BLaER1 (cell line): ENCODE data around the gene LCMT2.
"Not testable (repeated sequence)": the region's sequence is repeated elsewhere in the genome, so short reads cannot be mapped to it uniquely, and the experiment has no call there.

ENCODE experiments used
- H3K27ac ChIP-seq: shearing (Covaris generic); formaldehyde crosslinking; 2 replicates; pipeline ENCODE4 v1.8.1; 2022
- H3K27me3 ChIP-seq: shearing (Covaris generic); formaldehyde crosslinking; 2 replicates; pipeline ENCODE4 v1.8.1; 2022
- H3K36me3 ChIP-seq: shearing (Covaris generic); formaldehyde crosslinking; 2 replicates; pipeline ENCODE4 v1.8.1; 2022
- H3K4me1 ChIP-seq: shearing (Covaris generic); formaldehyde crosslinking; 2 replicates; pipeline ENCODE4 v1.8.1; 2022
- H3K4me2 ChIP-seq: shearing (Covaris generic); formaldehyde crosslinking; 2 replicates; pipeline ENCODE4 v1.8.1; 2022
- H3K4me3 ChIP-seq: shearing (Covaris generic); formaldehyde crosslinking; 2 replicates; pipeline ENCODE4 v1.8.1; 2022
- H3K9ac ChIP-seq: shearing (Covaris generic); formaldehyde crosslinking; 2 replicates; pipeline ENCODE4 v1.8.1; 2022
- H3K9me3 ChIP-seq: shearing (Covaris generic); formaldehyde crosslinking; 2 replicates; pipeline ENCODE4 v1.8.1; 2022
- H4K20me1 ChIP-seq: shearing (Covaris generic); formaldehyde crosslinking; 2 replicates; pipeline ENCODE4 v1.8.1; 2022
- Cebpa-rat ChIP-seq: shearing (Covaris generic); IDR thresholded peaks from 2 replicates; pipeline ENCODE4 v1.8.1; 2022

Gene LCMT2

DNA sequence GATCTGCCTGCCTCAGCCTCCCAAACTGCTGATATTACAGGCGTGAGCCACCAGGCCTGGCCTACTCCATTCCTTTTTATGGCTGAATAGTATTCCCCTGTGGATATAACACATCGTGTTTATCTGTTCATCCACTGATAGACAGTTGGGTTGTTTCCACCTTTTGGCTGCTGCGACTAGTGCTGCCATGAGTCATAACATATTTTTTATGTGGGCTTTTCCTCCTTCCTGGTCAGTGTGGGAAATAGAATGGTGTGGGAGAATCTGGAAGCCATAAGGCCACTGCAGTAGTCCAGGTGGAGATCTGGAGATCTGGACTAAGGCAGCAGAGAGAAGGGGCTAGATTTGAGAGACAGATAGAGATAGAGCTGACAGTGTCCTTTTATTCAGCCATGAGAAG is 16.2 kb downstream of the LCMT2 start:
- Histone ChIP-seq H3K36me3 (no peaks in the 10 kb centered on the region), H3K27ac (no peak overlapping the region), H3K9ac (no peak overlapping the region), H3K9me3 (no peaks in the 10 kb centered on the region), H3K4me2 (no peak overlapping the region), H4K20me1 (no peaks in the 10 kb centered on the region), H3K4me1 (peaks cover 4% of the 10 kb centered on the region; the same call in 1 of the 2 replicates), H3K27me3 (no peaks in the 10 kb centered on the region), H3K4me3 (no peak overlapping the region)
- no peak for TF ChIP-seq Cebpa-rat

GRCh38 chr15:43312378-43312777 is 18.0 kb downstream of the LCMT2 start:
- Histone ChIP-seq H4K20me1 (no peaks in the 10 kb centered on the region), H3K9me3 (no peaks in the 10 kb centered on the region), H3K27ac (no peak overlapping the region), H3K9ac (no peak overlapping the region), H3K4me1 (peaks cover 4% of the 10 kb centered on the region; the same call in 1 of the 2 replicates), H3K4me3 (no peak overlapping the region), H3K27me3 (no peaks in the 10 kb centered on the region), H3K4me2 (no peak overlapping the region), H3K36me3 (no peaks in the 10 kb centered on the region)
- TF ChIP-seq Cebpa-rat, result no peak

GRCh38 chr15:43302205-43302817 is 28.1 kb downstream of the LCMT2 start, which contains the start of gene TGM7:
TSS of gene TGM7 (minus strand) at chr15:43302255.
- H3K9me3 ChIP-seq, result no peaks in the 10 kb centered on the region
- H3K27ac ChIP-seq, result no peak within 1 kb of the TSS
- TF ChIP-seq Cebpa-rat, result no peak
- H3K27me3 ChIP-seq, result no peaks in the 10 kb centered on the region
- no peak within 1 kb of the TSS for H3K9ac ChIP-seq
- H3K4me1 ChIP-seq, result no peaks in the 10 kb centered on the region
- no peak within 1 kb of the TSS for H3K4me3 ChIP-seq
- no peaks in the 10 kb centered on the region for H3K36me3 ChIP-seq
- no peaks in the 10 kb centered on the region for H4K20me1 ChIP-seq
- no peak within 1 kb of the TSS for H3K4me2 ChIP-seq

DNA sequence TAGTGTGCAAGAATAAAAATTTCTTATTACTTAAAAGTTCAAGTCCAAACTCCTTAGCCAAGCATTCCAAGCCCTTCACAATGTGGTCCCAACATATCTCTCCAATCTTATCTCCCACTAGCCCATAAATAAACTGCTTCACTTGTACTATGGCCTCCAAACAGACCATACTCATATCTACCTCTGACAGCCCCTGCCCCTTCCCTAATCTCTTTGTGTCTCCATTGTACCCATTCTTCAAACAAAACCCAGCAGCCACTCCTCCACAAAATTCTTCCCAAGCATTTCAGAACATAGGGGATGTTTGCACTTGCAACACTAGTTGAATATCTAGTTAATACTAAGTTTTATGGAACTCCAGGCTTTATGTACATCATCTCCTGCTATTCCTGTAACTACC is 30.5 kb downstream of the LCMT2 start:
- Histone ChIP-seq H3K27me3 (no peaks in the 10 kb centered on the region), H3K9ac (no peak overlapping the region), H3K9me3 (no peaks in the 10 kb centered on the region), H3K4me1 (no peaks in the 10 kb centered on the region), H3K4me2 (no peak overlapping the region), H3K4me3 (no peak overlapping the region), H3K27ac (no peak overlapping the region), H3K36me3 (no peaks in the 10 kb centered on the region), H4K20me1 (no peaks in the 10 kb centered on the region)
- no peak for TF ChIP-seq Cebpa-rat

- H3K36me3 ChIP-seq, result no peaks in the 10 kb centered on the region
- no peaks in the 10 kb centered on the region for H3K9me3 ChIP-seq
- no peak overlapping the region for H3K27ac ChIP-seq
- H4K20me1 ChIP-seq, result no peaks in the 10 kb centered on the region
- no peak overlapping the region for H3K9ac ChIP-seq
- no peaks in the 10 kb centered on the region for H3K27me3 ChIP-seq
- no peaks in the 10 kb centered on the region for H3K4me1 ChIP-seq
- H3K4me3 ChIP-seq, result no peak overlapping the region
- no peak overlapping the region for H3K4me2 ChIP-seq
- TF ChIP-seq Cebpa-rat, result no peak
Measured at GRCh38 chr15:43299411-43299810, 31.0 kb downstream of the LCMT2 start.

DNA sequence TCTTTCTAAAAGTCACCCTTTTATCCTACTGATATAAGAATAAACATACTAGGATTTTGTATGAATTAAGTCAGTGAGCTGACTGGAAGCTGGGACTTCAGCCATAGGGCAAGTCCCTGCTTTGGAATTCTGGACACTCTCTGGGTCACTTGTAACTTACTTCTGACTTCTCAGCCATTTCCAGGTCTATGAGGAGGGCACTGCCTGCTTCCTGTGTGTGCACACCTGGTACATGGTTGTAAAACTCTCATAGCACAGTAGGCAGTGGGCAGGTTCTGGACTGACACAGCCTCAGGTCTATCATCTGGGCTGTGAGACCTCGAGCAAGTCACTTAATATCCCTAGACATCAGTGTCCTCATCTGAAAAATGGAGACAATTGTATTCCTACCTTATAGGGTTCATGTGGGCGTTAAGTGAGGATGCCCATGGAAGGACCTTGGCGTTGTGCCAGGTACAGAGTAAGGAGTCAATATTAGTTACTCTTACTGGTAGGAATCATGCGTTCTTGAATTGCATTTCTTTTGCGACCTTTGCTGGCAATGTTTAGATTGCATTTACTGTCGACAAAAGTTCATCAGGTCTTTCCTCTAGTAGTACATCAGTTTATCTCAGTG is 36.2 kb downstream of the LCMT2 start:
- Histone ChIP-seq H3K36me3 (no peaks in the 10 kb centered on the region), H3K9ac (no peak overlapping the region), H3K27me3 (no peaks in the 10 kb centered on the region), H3K4me1 (no peaks in the 10 kb centered on the region), H4K20me1 (no peaks in the 10 kb centered on the region), H3K4me3 (no peak overlapping the region), H3K9me3 (no peaks in the 10 kb centered on the region), H3K4me2 (no peak overlapping the region), H3K27ac (no peak overlapping the region)
- no peak for TF ChIP-seq Cebpa-rat

- H3K9me3 ChIP-seq, result no peaks in the 10 kb centered on the region
- H3K4me2 ChIP-seq, result no peak overlapping the region
- H3K27me3 ChIP-seq, result no peaks in the 10 kb centered on the region
- no peak overlapping the region for H3K9ac ChIP-seq
- no peak overlapping the region for H3K4me3 ChIP-seq
- TF ChIP-seq Cebpa-rat, result no peak
- no peaks in the 10 kb centered on the region for H4K20me1 ChIP-seq
- H3K27ac ChIP-seq, result no peak overlapping the region
- no peaks in the 10 kb centered on the region for H3K36me3 ChIP-seq
- no peaks in the 10 kb centered on the region for H3K4me1 ChIP-seq
Measured at GRCh38 chr15:43293432-43293831, 36.9 kb downstream of the LCMT2 start.

DNA sequence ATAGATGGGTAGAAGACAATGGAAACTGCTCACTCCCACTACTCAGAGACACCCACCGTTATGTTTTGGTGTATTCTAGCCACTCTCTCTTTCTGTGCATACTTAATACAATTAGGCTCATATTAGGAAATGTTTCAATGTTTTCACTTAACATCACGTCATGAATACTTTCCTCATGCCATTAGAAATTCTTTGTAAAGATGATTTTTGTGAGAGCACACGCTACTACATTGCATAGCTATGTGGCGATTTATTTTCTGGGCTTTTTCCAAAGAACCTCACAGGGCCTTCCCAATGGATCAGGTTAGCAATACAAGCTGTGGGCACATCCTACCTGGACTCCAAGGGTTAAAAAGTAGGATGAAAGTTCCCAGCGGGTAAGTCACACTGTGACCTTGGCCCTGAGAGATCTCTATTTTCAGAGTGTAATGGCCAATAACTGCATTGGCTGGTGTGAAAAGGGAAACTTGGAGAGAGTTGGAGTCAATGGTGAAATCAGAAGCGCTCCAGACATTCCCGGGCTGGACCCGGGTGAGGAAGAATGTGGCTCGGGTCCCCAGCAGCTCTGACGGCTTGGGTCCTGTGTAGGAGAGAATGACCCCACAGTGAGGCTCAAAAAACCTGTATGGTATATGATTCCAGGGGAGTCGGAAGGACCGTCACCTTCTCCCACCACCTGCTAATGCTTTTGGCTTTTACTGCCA is 37.8 kb downstream of the LCMT2 start:
- Histone ChIP-seq H3K4me1 (no peaks in the 10 kb centered on the region), H3K4me2 (no peak overlapping the region), H3K4me3 (no peak overlapping the region), H3K27ac (no peak overlapping the region), H4K20me1 (no peaks in the 10 kb centered on the region), H3K9me3 (no peaks in the 10 kb centered on the region), H3K27me3 (no peaks in the 10 kb centered on the region), H3K36me3 (no peaks in the 10 kb centered on the region), H3K9ac (no peak overlapping the region)
- no peak for TF ChIP-seq Cebpa-rat

GRCh38 chr15:43289656-43290055 is 40.7 kb downstream of the LCMT2 start:
- not testable (repeated sequence) for H3K27ac ChIP-seq, H3K9ac ChIP-seq, H3K36me3 ChIP-seq, H3K9me3 ChIP-seq, H3K27me3 ChIP-seq, H3K4me3 ChIP-seq, H3K4me2 ChIP-seq, H4K20me1 ChIP-seq
- H3K4me1 ChIP-seq, result peaks cover 17% of the 10 kb centered on the region

GRCh38 chr15:43287254-43287653 is 43.1 kb downstream of the LCMT2 start:
- Histone ChIP-seq H3K27ac (no peak overlapping the region), H3K4me1 (peaks cover 33% of the 10 kb centered on the region), H3K4me3 (no peak overlapping the region), H3K27me3 (no peaks in the 10 kb centered on the region), H3K4me2 (no peak overlapping the region), H3K9me3 (no peaks in the 10 kb centered on the region), H3K9ac (no peak overlapping the region), H3K36me3 (no peaks in the 10 kb centered on the region), H4K20me1 (no peaks in the 10 kb centered on the region)
- no peak for TF ChIP-seq Cebpa-rat
